HL-60 (cell line): ENCODE measurements around the gene GPC5.

Source experiments
- GABPA ChIP-seq: IDR thresholded peaks from 2 replicates; pipeline ENCODE4 v1.6.1; 2012; ENCODE audit warnings: low read depth
- POLR2AphosphoS5 ChIP-seq: IDR thresholded peaks from 2 replicates; pipeline ENCODE4 v1.6.1; 2012; ENCODE audit warnings: low read depth
- REST ChIP-seq: IDR thresholded peaks from 2 replicates; pipeline ENCODE4 v1.6.1; 2012; ENCODE audit warnings: low read depth; ENCODE audit not compliant: insufficient replicate concordance
- TF ChIP-seq, protein P1 (sequence below): IDR thresholded peaks from one replicate; pipeline ENCODE4 v1.5.1; 2011; ENCODE audit warnings: low read length, control low read depth, inconsistent platforms; ENCODE audit not compliant: insufficient read depth

GRCh38 chr13:92838786-92839185 lies 1440.4 kb downstream of the GPC5 start:
- TF ChIP-seq, protein P1, sequence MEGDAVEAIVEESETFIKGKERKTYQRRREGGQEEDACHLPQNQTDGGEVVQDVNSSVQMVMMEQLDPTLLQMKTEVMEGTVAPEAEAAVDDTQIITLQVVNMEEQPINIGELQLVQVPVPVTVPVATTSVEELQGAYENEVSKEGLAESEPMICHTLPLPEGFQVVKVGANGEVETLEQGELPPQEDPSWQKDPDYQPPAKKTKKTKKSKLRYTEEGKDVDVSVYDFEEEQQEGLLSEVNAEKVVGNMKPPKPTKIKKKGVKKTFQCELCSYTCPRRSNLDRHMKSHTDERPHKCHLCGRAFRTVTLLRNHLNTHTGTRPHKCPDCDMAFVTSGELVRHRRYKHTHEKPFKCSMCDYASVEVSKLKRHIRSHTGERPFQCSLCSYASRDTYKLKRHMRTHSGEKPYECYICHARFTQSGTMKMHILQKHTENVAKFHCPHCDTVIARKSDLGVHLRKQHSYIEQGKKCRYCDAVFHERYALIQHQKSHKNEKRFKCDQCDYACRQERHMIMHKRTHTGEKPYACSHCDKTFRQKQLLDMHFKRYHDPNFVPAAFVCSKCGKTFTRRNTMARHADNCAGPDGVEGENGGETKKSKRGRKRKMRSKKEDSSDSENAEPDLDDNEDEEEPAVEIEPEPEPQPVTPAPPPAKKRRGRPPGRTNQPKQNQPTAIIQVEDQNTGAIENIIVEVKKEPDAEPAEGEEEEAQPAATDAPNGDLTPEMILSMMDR: no peak
- TF ChIP-seq POLR2AphosphoS5 (no peak), REST (no peak), GABPA (no peak)
